ENCODE data around the gene RIGI.

DNA sequence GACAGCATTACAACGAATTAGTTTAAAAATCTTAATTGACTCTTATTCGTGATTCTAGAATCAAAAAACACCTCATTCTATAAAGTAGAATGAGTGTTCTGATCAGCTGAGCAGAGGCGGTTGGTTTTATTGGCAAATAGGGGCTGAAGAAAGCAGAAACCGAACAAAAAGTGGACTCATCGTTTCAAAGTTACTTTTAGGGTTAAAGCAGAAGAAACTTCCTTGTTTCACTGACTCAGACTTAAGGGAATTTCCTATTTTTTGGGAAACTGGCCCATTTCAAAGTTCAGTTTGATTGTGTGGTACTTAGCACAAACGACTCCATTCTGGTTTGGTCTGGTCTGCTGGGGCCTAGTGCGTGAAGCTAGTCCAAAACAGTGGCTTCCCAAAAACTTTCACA lies 47.8 kb upstream of the RIGI start:
- TF ChIP-seq, protein P1, sequence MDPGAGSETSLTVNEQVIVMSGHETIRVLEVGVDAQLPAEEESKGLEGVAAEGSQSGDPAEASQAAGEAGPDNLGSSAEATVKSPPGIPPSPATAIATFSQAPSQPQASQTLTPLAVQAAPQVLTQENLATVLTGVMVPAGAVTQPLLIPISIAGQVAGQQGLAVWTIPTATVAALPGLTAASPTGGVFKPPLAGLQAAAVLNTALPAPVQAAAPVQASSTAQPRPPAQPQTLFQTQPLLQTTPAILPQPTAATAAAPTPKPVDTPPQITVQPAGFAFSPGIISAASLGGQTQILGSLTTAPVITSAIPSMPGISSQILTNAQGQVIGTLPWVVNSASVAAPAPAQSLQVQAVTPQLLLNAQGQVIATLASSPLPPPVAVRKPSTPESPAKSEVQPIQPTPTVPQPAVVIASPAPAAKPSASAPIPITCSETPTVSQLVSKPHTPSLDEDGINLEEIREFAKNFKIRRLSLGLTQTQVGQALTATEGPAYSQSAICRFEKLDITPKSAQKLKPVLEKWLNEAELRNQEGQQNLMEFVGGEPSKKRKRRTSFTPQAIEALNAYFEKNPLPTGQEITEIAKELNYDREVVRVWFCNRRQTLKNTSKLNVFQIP (CRISPR knock-in tag; IDR thresholded peaks at IDR 0.05; ENCODE audit: borderline replicate concordance, low read depth), result no peak
- TF ChIP-seq ZFP3 (CRISPR knock-in tag; IDR thresholded peaks at IDR 0.05), result no peak
- TF ChIP-seq, protein P2, sequence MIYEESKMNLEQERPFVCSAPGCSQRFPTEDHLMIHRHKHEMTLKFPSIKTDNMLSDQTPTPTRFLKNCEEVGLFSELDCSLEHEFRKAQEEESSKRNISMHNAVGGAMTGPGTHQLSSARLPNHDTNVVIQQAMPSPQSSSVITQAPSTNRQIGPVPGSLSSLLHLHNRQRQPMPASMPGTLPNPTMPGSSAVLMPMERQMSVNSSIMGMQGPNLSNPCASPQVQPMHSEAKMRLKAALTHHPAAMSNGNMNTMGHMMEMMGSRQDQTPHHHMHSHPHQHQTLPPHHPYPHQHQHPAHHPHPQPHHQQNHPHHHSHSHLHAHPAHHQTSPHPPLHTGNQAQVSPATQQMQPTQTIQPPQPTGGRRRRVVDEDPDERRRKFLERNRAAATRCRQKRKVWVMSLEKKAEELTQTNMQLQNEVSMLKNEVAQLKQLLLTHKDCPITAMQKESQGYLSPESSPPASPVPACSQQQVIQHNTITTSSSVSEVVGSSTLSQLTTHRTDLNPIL (CRISPR knock-in tag; IDR thresholded peaks at IDR 0.05; ENCODE audit: low read depth), result no peak
- no peak for TF ChIP-seq ZC3H10 (CRISPR knock-in tag; IDR thresholded peaks at IDR 0.05)
- TF ChIP-seq, protein P3, sequence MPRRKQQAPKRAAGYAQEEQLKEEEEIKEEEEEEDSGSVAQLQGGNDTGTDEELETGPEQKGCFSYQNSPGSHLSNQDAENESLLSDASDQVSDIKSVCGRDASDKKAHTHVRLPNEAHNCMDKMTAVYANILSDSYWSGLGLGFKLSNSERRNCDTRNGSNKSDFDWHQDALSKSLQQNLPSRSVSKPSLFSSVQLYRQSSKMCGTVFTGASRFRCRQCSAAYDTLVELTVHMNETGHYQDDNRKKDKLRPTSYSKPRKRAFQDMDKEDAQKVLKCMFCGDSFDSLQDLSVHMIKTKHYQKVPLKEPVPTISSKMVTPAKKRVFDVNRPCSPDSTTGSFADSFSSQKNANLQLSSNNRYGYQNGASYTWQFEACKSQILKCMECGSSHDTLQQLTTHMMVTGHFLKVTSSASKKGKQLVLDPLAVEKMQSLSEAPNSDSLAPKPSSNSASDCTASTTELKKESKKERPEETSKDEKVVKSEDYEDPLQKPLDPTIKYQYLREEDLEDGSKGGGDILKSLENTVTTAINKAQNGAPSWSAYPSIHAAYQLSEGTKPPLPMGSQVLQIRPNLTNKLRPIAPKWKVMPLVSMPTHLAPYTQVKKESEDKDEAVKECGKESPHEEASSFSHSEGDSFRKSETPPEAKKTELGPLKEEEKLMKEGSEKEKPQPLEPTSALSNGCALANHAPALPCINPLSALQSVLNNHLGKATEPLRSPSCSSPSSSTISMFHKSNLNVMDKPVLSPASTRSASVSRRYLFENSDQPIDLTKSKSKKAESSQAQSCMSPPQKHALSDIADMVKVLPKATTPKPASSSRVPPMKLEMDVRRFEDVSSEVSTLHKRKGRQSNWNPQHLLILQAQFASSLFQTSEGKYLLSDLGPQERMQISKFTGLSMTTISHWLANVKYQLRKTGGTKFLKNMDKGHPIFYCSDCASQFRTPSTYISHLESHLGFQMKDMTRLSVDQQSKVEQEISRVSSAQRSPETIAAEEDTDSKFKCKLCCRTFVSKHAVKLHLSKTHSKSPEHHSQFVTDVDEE (CRISPR knock-in tag; IDR thresholded peaks at IDR 0.05), result no peak
- TF ChIP-seq BACH2 (CRISPR knock-in tag; IDR thresholded peaks at IDR 0.05; ENCODE audit: borderline replicate concordance), result no peak
- no peak for TF ChIP-seq ISL1 (CRISPR knock-in tag; IDR thresholded peaks at IDR 0.05)
- TF ChIP-seq CSDC2 (CRISPR knock-in tag; IDR thresholded peaks at IDR 0.05), result no peak
- TF ChIP-seq, protein P4, sequence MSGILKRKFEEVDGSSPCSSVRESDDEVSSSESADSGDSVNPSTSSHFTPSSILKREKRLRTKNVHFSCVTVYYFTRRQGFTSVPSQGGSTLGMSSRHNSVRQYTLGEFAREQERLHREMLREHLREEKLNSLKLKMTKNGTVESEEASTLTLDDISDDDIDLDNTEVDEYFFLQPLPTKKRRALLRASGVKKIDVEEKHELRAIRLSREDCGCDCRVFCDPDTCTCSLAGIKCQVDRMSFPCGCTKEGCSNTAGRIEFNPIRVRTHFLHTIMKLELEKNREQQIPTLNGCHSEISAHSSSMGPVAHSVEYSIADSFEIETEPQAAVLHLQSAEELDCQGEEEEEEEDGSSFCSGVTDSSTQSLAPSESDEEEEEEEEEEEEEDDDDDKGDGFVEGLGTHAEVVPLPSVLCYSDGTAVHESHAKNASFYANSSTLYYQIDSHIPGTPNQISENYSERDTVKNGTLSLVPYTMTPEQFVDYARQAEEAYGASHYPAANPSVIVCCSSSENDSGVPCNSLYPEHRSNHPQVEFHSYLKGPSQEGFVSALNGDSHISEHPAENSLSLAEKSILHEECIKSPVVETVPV (CRISPR knock-in tag; IDR thresholded peaks at IDR 0.05), result no peak
- no peak for TF ChIP-seq ZNF565 (CRISPR knock-in tag; conservative IDR thresholded peaks at IDR 0.05; ENCODE audit: low read depth)
- TF ChIP-seq, protein P5, sequence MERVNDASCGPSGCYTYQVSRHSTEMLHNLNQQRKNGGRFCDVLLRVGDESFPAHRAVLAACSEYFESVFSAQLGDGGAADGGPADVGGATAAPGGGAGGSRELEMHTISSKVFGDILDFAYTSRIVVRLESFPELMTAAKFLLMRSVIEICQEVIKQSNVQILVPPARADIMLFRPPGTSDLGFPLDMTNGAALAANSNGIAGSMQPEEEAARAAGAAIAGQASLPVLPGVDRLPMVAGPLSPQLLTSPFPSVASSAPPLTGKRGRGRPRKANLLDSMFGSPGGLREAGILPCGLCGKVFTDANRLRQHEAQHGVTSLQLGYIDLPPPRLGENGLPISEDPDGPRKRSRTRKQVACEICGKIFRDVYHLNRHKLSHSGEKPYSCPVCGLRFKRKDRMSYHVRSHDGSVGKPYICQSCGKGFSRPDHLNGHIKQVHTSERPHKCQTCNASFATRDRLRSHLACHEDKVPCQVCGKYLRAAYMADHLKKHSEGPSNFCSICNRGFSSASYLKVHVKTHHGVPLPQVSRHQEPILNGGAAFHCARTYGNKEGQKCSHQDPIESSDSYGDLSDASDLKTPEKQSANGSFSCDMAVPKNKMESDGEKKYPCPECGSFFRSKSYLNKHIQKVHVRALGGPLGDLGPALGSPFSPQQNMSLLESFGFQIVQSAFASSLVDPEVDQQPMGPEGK (CRISPR knock-in tag; IDR thresholded peaks at IDR 0.05; ENCODE audit: borderline replicate concordance), result no peak
- no peak for TF ChIP-seq ZFP30 (CRISPR knock-in tag; IDR thresholded peaks at IDR 0.05)

Data from SK-N-SH treated with all-trans-retinoic acid at 6 μM for 48 hours (cell line).